ENCODE data around the gene C19orf85. TPM values are rescaled to one million over a fixed set of nuclear protein-coding genes. Genes with fewer than 3 reads are reported as not detected.

Gene C19orf85
- total RNA-seq, 1 donor from 2014 or later = not detected

DNA sequence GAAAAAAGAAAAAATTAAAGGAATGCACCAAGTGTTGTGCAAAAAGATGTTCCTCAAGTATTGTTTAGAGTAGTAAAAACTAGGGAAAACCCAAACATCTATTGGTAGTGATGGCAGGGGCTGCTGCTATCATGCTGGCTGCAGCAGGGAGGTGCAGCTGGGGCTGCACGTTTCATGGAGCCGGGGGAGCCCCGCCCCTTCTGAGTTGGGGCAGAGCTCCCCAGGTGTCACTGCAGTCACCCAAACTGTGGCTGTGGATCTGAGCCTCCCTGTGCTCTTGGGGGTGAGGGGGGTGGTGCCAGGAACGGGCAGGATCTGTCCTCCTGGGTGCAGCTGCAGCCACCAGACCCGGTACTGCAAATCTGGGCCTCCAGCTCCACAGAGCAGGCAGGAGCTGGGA lies 45.4 kb downstream of the C19orf85 start:
- intact Hi-C loops (cut with micrococcal nuclease) = no loop called here

DNA sequence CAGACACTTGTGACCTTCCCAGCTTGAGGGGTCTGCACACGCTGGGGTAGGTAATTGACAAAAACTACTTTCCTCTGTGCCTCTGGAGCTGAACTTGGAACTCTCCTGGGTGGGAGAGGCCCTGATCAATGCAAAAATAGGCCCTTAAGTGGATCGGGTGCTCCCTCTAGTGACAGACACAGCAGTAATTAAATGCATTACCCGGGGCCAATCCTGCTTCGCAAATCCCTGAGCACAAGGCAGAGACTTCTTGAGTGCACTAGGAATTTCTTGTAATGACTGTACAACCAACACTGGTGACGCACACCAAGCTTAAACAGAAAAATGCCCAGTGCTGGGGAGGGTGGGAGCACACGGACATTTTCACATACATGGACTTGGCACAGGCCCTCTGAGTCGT lies 46.4 kb downstream of the C19orf85 start:
- intact Hi-C loops (cut with micrococcal nuclease) = loop anchor here (1.0 kb wide), 5 partner anchors 117 to 330 kb away; no protein-coding TSS in a partner anchor

Other genes with a start within 250 kb of the C19orf85 start
- 11.2 and 12.6 TPM in 2 replicates for gene TMEM86B, start 236.0 kb downstream of the C19orf85 start, total RNA-seq
- gene PPP6R1, start 205.7 kb downstream of the C19orf85 start, total RNA-seq = 242 and 247 TPM in 2 replicates
- 30.0 and 33.5 TPM in 2 replicates for gene HSPBP1, start 184.6 kb downstream of the C19orf85 start, total RNA-seq
- gene BRSK1, start 180.8 kb downstream of the C19orf85 start, total RNA-seq = 8.1 and 10.0 TPM in 2 replicates
- 0.93 and 1.4 TPM in 2 replicates for gene TMEM150B, start 139.4 kb downstream of the C19orf85 start, total RNA-seq
- gene KMT5C, start 124.9 kb downstream of the C19orf85 start, total RNA-seq = 15.4 and 19.9 TPM in 2 replicates
- 0.44 and 0.51 TPM in 2 replicates for gene COX6B2, start 110.0 kb downstream of the C19orf85 start, total RNA-seq
- gene GARIN5B, start 101.5 kb downstream of the C19orf85 start, total RNA-seq = not detected in 2 replicates
- gene IL11, start 94.3 kb downstream of the C19orf85 start, total RNA-seq = 0.51 and 0.74 TPM in 2 replicates
- not detected in 2 replicates for gene TMEM190, start 87.9 kb downstream of the C19orf85 start, total RNA-seq
- gene TMEM238, start 80.5 kb downstream of the C19orf85 start, total RNA-seq = 11.8 and 14.8 TPM in 2 replicates
- 2,242 and 2,308 TPM in 2 replicates for gene RPL28, start 78.8 kb downstream of the C19orf85 start, total RNA-seq
- 167 and 180 TPM in 2 replicates for gene UBE2S, start 57.0 kb downstream of the C19orf85 start, total RNA-seq
- not detected in 2 replicates for gene SHISA7, start 21.5 kb downstream of the C19orf85 start, total RNA-seq
- 18.3 and 22.5 TPM in 2 replicates for gene ISOC2, start 3.1 kb downstream of the C19orf85 start, total RNA-seq
- 6.3 and 8.9 TPM in 2 replicates for gene ZNF628, start 11.9 kb upstream of the C19orf85 start, total RNA-seq
- 11.4 and 13.2 TPM in 2 replicates for gene NAT14, start 20.4 kb upstream of the C19orf85 start, total RNA-seq
- 0.15 and 0.39 TPM in 2 replicates for gene SSC5D, start 23.7 kb upstream of the C19orf85 start, total RNA-seq
- not detected in 2 replicates for gene SBK2, start 72.4 kb upstream of the C19orf85 start, total RNA-seq
- not detected in 2 replicates for gene SBK3, start 80.8 kb upstream of the C19orf85 start, total RNA-seq
- gene ZNF579, start 116.1 kb upstream of the C19orf85 start, total RNA-seq = 7.3 and 8.0 TPM in 2 replicates
- 14.9 and 15.5 TPM in 2 replicates for gene FIZ1, start 134.8 kb upstream of the C19orf85 start, total RNA-seq
- 21.0 and 25.4 TPM in 2 replicates for gene ZNF524, start 135.5 kb upstream of the C19orf85 start, total RNA-seq
- gene ZNF865, start 140.9 kb upstream of the C19orf85 start, total RNA-seq = 15.8 and 16.8 TPM in 2 replicates
- 4.6 and 4.7 TPM in 2 replicates for gene ZNF784, start 159.8 kb upstream of the C19orf85 start, total RNA-seq
- gene ZNF580, start 176.3 kb upstream of the C19orf85 start, total RNA-seq = 42.6 and 46.1 TPM in 2 replicates
- gene ZNF581, start 178.9 kb upstream of the C19orf85 start, total RNA-seq = 22.0 and 23.6 TPM in 2 replicates
- gene CCDC106, start 183.5 kb upstream of the C19orf85 start, total RNA-seq = 8.9 TPM in 2 replicates
- gene U2AF2, start 190.3 kb upstream of the C19orf85 start, total RNA-seq = 258 and 268 TPM in 2 replicates
- gene EPN1, start 210.5 kb upstream of the C19orf85 start, total RNA-seq = 55.9 and 58.2 TPM in 2 replicates